Measurements from ENCODE around the gene MTMR4. TPM values are rescaled to one million over a fixed set of nuclear protein-coding genes. Genes with fewer than 3 reads are reported as not detected.

MTMR4 gene
- polyA plus RNA-seq, 1 of the 3 experiments (the other 2 are of a cell fraction), result 23.3 TPM

DNA sequence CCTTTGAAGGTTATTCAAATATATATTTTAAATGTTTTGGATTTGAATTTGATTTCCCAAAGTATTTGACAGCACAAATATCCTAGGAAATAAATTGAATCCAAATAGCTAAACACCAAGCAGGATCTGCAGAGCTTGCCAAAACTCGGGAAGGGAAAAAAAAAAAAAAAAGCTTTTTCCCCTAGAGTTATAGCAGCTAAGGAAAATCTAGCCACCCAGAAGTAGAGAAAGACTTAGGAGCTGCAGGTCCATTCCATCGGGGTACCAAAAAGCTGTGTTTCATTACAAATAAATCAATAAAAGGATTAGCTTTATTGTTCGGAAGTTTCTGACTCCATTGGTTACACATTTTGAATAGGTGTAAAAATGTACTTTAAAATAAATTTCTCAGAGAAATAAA lies 45.5 kb downstream of the MTMR4 start:
- Histone ChIP-seq H2AFZ (ENCODE audit: low read depth) (no peak overlapping the region), H3K9me3 (no peaks in the 10 kb centered on the region), H3K4me2 (no peak overlapping the region), H3K27me3 (ENCODE audit: insufficient read depth) (0 out of 2 replicates have a peak, but pooled peaks cover 9% of the 10 kb centered on the region), H3K4me3 (ENCODE audit: low read depth in 2 of 2, low read length in 1 of 2) (no peak overlapping the region), H3K9me2 (0 out of 2 replicates have a peak, but pooled peaks cover under 1% of the 10 kb centered on the region), H3F3A (replicated peaks; ENCODE audit: insufficient read depth) (no peaks in the 10 kb centered on the region), H3K79me2 (ENCODE audit: insufficient read depth) (no peaks in the 10 kb centered on the region), H3K36me3 (replicated peaks in 1 of 2; ENCODE audit: control insufficient read depth in 1 of 2, insufficient read depth in 2 of 2, low read length in 1 of 2) (no peaks in the 10 kb centered on the region), H4K20me1 (ENCODE audit: insufficient read depth) (no peaks in the 10 kb centered on the region), H3K4me1 (ENCODE audit: control insufficient read depth in 1 of 2, insufficient read depth in 2 of 2, low read depth in 1 of 2, low read length in 1 of 2) (no peaks in the 10 kb centered on the region), H3K9ac (no peak overlapping the region), H3K27ac (ENCODE audit: low read depth in 2 of 2, low read length in 1 of 2) (no peak overlapping the region)
- TF ChIP-seq, protein P1, sequence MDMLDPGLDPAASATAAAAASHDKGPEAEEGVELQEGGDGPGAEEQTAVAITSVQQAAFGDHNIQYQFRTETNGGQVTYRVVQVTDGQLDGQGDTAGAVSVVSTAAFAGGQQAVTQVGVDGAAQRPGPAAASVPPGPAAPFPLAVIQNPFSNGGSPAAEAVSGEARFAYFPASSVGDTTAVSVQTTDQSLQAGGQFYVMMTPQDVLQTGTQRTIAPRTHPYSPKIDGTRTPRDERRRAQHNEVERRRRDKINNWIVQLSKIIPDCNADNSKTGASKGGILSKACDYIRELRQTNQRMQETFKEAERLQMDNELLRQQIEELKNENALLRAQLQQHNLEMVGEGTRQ (IDR thresholded peaks at IDR 0.05; ENCODE audit: borderline replicate concordance, low read depth, low read length), result no peak
- TF ChIP-seq JUND (IDR thresholded peaks at IDR 0.05) (no peak), ELF1 (IDR thresholded peaks at IDR 0.05) (no peak), MXI1 (IDR thresholded peaks at IDR 0.05; ENCODE audit: low read depth, low read length) (no peak), EZH2phosphoT487 (IDR thresholded peaks at IDR 0.05; ENCODE audit: borderline replicate concordance, low read depth) (no peak), TAF1 (IDR thresholded peaks at IDR 0.05; ENCODE audit: borderline replicate concordance, low read depth, low read length) (no peak), FOXM1 (IDR thresholded peaks at IDR 0.05; ENCODE audit: low read depth) (no peak), RCOR1 (IDR thresholded peaks at IDR 0.05; ENCODE audit: low read length) (no peak), EP300 (IDR thresholded peaks at IDR 0.05; ENCODE audit: borderline replicate concordance in 1 of 2, low read depth in 1 of 2, low read length in 1 of 2) (no peak), GABPA (IDR thresholded peaks at IDR 0.05; ENCODE audit: low read depth) (no peak), RAD21 (IDR thresholded peaks at IDR 0.05; ENCODE audit: low read length) (no peak)
- TF ChIP-seq, protein P2, sequence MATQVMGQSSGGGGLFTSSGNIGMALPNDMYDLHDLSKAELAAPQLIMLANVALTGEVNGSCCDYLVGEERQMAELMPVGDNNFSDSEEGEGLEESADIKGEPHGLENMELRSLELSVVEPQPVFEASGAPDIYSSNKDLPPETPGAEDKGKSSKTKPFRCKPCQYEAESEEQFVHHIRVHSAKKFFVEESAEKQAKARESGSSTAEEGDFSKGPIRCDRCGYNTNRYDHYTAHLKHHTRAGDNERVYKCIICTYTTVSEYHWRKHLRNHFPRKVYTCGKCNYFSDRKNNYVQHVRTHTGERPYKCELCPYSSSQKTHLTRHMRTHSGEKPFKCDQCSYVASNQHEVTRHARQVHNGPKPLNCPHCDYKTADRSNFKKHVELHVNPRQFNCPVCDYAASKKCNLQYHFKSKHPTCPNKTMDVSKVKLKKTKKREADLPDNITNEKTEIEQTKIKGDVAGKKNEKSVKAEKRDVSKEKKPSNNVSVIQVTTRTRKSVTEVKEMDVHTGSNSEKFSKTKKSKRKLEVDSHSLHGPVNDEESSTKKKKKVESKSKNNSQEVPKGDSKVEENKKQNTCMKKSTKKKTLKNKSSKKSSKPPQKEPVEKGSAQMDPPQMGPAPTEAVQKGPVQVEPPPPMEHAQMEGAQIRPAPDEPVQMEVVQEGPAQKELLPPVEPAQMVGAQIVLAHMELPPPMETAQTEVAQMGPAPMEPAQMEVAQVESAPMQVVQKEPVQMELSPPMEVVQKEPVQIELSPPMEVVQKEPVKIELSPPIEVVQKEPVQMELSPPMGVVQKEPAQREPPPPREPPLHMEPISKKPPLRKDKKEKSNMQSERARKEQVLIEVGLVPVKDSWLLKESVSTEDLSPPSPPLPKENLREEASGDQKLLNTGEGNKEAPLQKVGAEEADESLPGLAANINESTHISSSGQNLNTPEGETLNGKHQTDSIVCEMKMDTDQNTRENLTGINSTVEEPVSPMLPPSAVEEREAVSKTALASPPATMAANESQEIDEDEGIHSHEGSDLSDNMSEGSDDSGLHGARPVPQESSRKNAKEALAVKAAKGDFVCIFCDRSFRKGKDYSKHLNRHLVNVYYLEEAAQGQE (IDR thresholded peaks at IDR 0.05; ENCODE audit: low read depth, low read length), result no peak
- TF ChIP-seq, protein P3, sequence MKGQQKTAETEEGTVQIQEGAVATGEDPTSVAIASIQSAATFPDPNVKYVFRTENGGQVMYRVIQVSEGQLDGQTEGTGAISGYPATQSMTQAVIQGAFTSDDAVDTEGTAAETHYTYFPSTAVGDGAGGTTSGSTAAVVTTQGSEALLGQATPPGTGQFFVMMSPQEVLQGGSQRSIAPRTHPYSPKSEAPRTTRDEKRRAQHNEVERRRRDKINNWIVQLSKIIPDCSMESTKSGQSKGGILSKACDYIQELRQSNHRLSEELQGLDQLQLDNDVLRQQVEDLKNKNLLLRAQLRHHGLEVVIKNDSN (IDR thresholded peaks at IDR 0.05; ENCODE audit: borderline replicate concordance, low read depth), result no peak
- TF ChIP-seq, protein P4, sequence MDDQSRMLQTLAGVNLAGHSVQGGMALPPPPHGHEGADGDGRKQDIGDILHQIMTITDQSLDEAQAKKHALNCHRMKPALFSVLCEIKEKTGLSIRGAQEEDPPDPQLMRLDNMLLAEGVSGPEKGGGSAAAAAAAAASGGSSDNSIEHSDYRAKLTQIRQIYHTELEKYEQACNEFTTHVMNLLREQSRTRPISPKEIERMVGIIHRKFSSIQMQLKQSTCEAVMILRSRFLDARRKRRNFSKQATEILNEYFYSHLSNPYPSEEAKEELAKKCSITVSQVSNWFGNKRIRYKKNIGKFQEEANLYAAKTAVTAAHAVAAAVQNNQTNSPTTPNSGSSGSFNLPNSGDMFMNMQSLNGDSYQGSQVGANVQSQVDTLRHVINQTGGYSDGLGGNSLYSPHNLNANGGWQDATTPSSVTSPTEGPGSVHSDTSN (IDR thresholded peaks at IDR 0.05), result no peak
- 38% methylated on average over 3 of the region's 3 CpGs for WGBS (ENCODE audit: low lambda C conversion rate)
- no peak for DNase-seq
- ChIA-PET POLR2A (interaction anchor here (0.6 kb wide), 2 partner anchors 27 to 298 kb away, joined by 3 to 6 read pairs; no protein-coding TSS in a partner anchor), CTCF (interaction anchor here (0.8 to 1.1 kb wide), 3 partner anchors 14 to 151 kb away, joined by 3 read pairs; no protein-coding TSS in a partner anchor)
